HG03521 (cell line): ENCODE results near the gene SLIT3.

Source experiments
- ATAC-seq: cut with Tn5 transposase; IDR thresholded peaks from one replicate; pipeline ENCODE4 v1.9.1; 2021; ENCODE audit warnings: mild to moderate bottlenecking, moderate library complexity; ENCODE audit not compliant: unreplicated experiment

The SLIT3 gene

GRCh38 chr5:169300468-169301385, at the start of gene SLIT3:
Gene SLIT3 (minus strand): TSS chr5:169301139. CDS start chr5:169300709, 430 bp downstream.
- no peak for ATAC-seq

- ATAC-seq = no peak
These were observed 49.1 kb upstream of the SLIT3 start for GRCh38 chr5:169350016-169350415.

GRCh38 chr5:169347786-169348185, 46.8 kb upstream of the SLIT3 start:
- ATAC-seq = no peak

- ATAC-seq = no peak
These were observed 43.7 kb upstream of the SLIT3 start for GRCh38 chr5:169344629-169345028.

- ATAC-seq = no peak
These were observed 42.8 kb upstream of the SLIT3 start for GRCh38 chr5:169343766-169344165.

- ATAC-seq = no peak
These were observed 40.6 kb upstream of the SLIT3 start for GRCh38 chr5:169341556-169341955.

GRCh38 chr5:169339869-169340268, 38.9 kb upstream of the SLIT3 start:
- peak; percentile 79 for ATAC-seq

- ATAC-seq = no peak
These were observed 35.3 kb upstream of the SLIT3 start for GRCh38 chr5:169336242-169336641.

GRCh38 chr5:169335806-169336205, 34.9 kb upstream of the SLIT3 start:
- ATAC-seq = no peak

GRCh38 chr5:169333518-169333917, 32.6 kb upstream of the SLIT3 start:
- ATAC-seq = no peak

- ATAC-seq = no peak
These were observed 30.4 kb upstream of the SLIT3 start for GRCh38 chr5:169331292-169331852.

GRCh38 chr5:169328401-169328800, 27.5 kb upstream of the SLIT3 start:
- ATAC-seq = no peak

- ATAC-seq = no peak
These were observed 24.3 kb upstream of the SLIT3 start for GRCh38 chr5:169325273-169325672.

GRCh38 chr5:169318556-169318955, 17.6 kb upstream of the SLIT3 start:
- ATAC-seq = no peak

- no peak for ATAC-seq
These were observed 6.7 kb upstream of the SLIT3 start for GRCh38 chr5:169307646-169308045.

GRCh38 chr5:169305366-169305765, 4.4 kb upstream of the SLIT3 start:
- ATAC-seq = no peak

- ATAC-seq = no peak
These were observed 3.2 kb upstream of the SLIT3 start for GRCh38 chr5:169304175-169304574.

- no peak for ATAC-seq
These were observed 2.2 kb upstream of the SLIT3 start for GRCh38 chr5:169303119-169303515.

GRCh38 chr5:169302491-169303118, 1.7 kb upstream of the SLIT3 start:
- peak; percentile 72 for ATAC-seq

- no peak for ATAC-seq
These were observed 1.0 kb upstream of the SLIT3 start for GRCh38 chr5:169301986-169302385.

- ATAC-seq = no peak
These were observed 521 bp upstream of the SLIT3 start for GRCh38 chr5:169301386-169301934.
